HCT116 (cell line): Measurements from ENCODE around the gene MAFG. TPM values are rescaled to one million over a fixed set of nuclear protein-coding genes. Genes with fewer than 3 reads are reported as not detected.

Experiments
- ATAC-seq: fragments of 200-7000 bp; cut with Tn5 transposase; 2 replicates; pipeline ENCODE4 v1.9.1; 2020; ENCODE audit warnings: mild to moderate bottlenecking, moderate library complexity
- BruUV-seq: library from RNA; stranded (reverse); fragments of 400-500 nt; replicated peaks from 2 replicates; lab custom pipeline; 2021; lab: Mats Ljungman, UMichigan
- CTCF ChIA-PET: fragments of 300-600 bp; sonication (Branson Sonifier 250); formaldehyde crosslinking; loops from one replicate; lab custom pipeline; 2021; ENCODE audit warnings: antibody characterized with exemption; lab: Charles Lee
- POLR2A ChIA-PET: fragments of 300-600, 350-600 bp; sonication (Branson Sonifier 250); formaldehyde crosslinking; loops from one replicate; lab custom pipeline; 2021; ENCODE audit warnings: antibody characterized with exemption; lab: Charles Lee
- RAD21 ChIA-PET, 2 experiments: fragments of 300-600 bp; sonication (Branson Sonifier 250); formaldehyde crosslinking; loops; one replicate each; lab custom pipeline; 2023; ENCODE audit warnings: low total read pairs in 2 of 2; ENCODE audit not compliant: uncharacterized antibody in 2 of 2, unreplicated experiment in 2 of 2, low non-redundant PET in 1 of 2; lab: Charles Lee
- DNase-seq: peaks from one replicate; pipeline ENCODE4 v3.0.0-alpha.2; 2010; ENCODE audit warnings: low read depth, low spot score
- H2AFZ ChIP-seq: fragments of 200-600 bp; shearing (Covaris generic), sonication (generic); 2 replicates; pipeline ENCODE4 v1.6.1; 2017; ENCODE audit warnings: low read depth, mixed run types, mixed read lengths, antibody characterized with exemption, low read length; ENCODE audit not compliant: poor library complexity, severe bottlenecking
- H3K27ac ChIP-seq: 2 replicates; pipeline ENCODE4 v1.5.1; 2012; ENCODE audit warnings: low read depth, low read length
- H3K27me3 ChIP-seq: fragments of 200-600 bp; sonication (generic); 2 replicates; pipeline ENCODE4 v1.6.1; 2016; ENCODE audit warnings: mixed run types, low read length, mixed read lengths; ENCODE audit not compliant: insufficient read depth
- H3K36me3 ChIP-seq, 2 experiments: fragments of 200-500 bp in 1 of 2; fragments of 200-600 bp in 1 of 2; sonication (Bioruptor generic) in 1 of 2; sonication (generic) in 1 of 2; 2 replicates each; pipeline versions ENCODE4 v1.5.1 to v1.6.1; 2014 to 2016; ENCODE audit warnings: low read length in 2 of 2, inconsistent platforms in 1 of 2, mixed read lengths in 1 of 2, mixed run types in 1 of 2; ENCODE audit not compliant: insufficient read depth in 2 of 2, control insufficient read depth in 1 of 2
- H3K4me1 ChIP-seq, 2 experiments: fragments of 200-600 bp in 1 of 2; sonication (generic) in 1 of 2; 2 replicates each; pipeline versions ENCODE4 v1.5.1 to v1.6.1; 2012 to 2017; ENCODE audit warnings: low read length in 2 of 2, inconsistent platforms in 1 of 2, mild to moderate bottlenecking in 1 of 2, mixed read lengths in 1 of 2, mixed run types in 1 of 2, moderate library complexity in 1 of 2; ENCODE audit not compliant: insufficient read depth in 2 of 2, control insufficient read depth in 1 of 2
- H3K4me2 ChIP-seq: fragments of 200-600 bp; sonication (generic); 2 replicates; pipeline ENCODE4 v1.6.1; 2017; ENCODE audit warnings: mixed run types, low read length, mixed read lengths
- H3K4me3 ChIP-seq, 2 experiments: fragments of 200-600 bp in 1 of 2; sonication (generic) in 1 of 2; replicated peaks in 1 of 2; 2 replicates each; pipeline ENCODE4 v1.5.1; 2011 to 2016; ENCODE audit warnings: low read length in 2 of 2, control low read depth in 1 of 2, low read depth in 1 of 2, mild to moderate bottlenecking in 1 of 2, mixed read lengths in 1 of 2, mixed run types in 1 of 2
- H3K79me2 ChIP-seq: fragments of 200-600 bp; sonication (generic); 2 replicates; pipeline ENCODE4 v1.6.1; 2017; ENCODE audit warnings: mild to moderate bottlenecking, mixed run types, low read length, moderate library complexity, mixed read lengths; ENCODE audit not compliant: insufficient read depth
- H3K9ac ChIP-seq: fragments of 200-600 bp; sonication (generic); 2 replicates; pipeline ENCODE4 v1.6.1; 2016; ENCODE audit warnings: low read length, mixed read lengths
- H3K9me2 ChIP-seq: fragments of 200-600 bp; sonication (generic), shearing (Covaris generic); 2 replicates; pipeline ENCODE4 v1.6.1; 2017; ENCODE audit warnings: mixed run types, mild to moderate bottlenecking, moderate library complexity; ENCODE audit not compliant: insufficient read depth
- H3K9me3 ChIP-seq, 2 experiments: fragments of 200-500 bp in 1 of 2; fragments of 200-600 bp in 1 of 2; sonication (Bioruptor generic) in 1 of 2; sonication (generic) in 1 of 2; 2 replicates each; pipeline ENCODE4 v1.6.1; 2014 to 2017; ENCODE audit warnings: low read length in 2 of 2, mixed read lengths in 2 of 2, inconsistent platforms in 1 of 2, low read depth in 1 of 2, mild to moderate bottlenecking in 1 of 2, mixed run types in 1 of 2, moderate library complexity in 1 of 2; ENCODE audit not compliant: control insufficient read depth in 1 of 2, insufficient read depth in 1 of 2
- H4K20me1 ChIP-seq: fragments of 200-600 bp; sonication (generic), shearing (Covaris generic); 2 replicates; pipeline ENCODE4 v1.6.1; 2017; ENCODE audit warnings: mixed run types, mild to moderate bottlenecking, moderate library complexity; ENCODE audit not compliant: insufficient read depth
- CBX3 ChIP-seq: IDR thresholded peaks from 2 replicates; pipeline ENCODE4 v1.6.1; 2012; ENCODE audit warnings: low read depth
- CEBPB ChIP-seq: IDR thresholded peaks from 2 replicates; pipeline ENCODE4 v1.6.1; 2012; ENCODE audit warnings: low read depth
- ELF1 ChIP-seq: IDR thresholded peaks from 2 replicates; pipeline ENCODE4 v1.6.1; 2012; ENCODE audit warnings: low read depth, borderline replicate concordance
- EZH2phosphoT487 ChIP-seq: fragments of 200-600 bp; IDR thresholded peaks from 2 replicates; pipeline ENCODE4 v1.6.1; 2018; ENCODE audit warnings: antibody characterized with exemption, borderline replicate concordance
- JUND ChIP-seq: IDR thresholded peaks from 2 replicates; pipeline ENCODE4 v1.6.1; 2012
- MAX ChIP-seq: IDR thresholded peaks from 2 replicates; pipeline ENCODE4 v1.6.1; 2012
- POLR2A ChIP-seq: IDR thresholded peaks from 2 replicates; pipeline ENCODE4 v1.7.0; 2011; ENCODE audit warnings: borderline replicate concordance; ENCODE audit not compliant: insufficient read depth, insufficient read length; ENCODE audit errors: extremely low read depth
- POLR2AphosphoS5 ChIP-seq: IDR thresholded peaks from 2 replicates; pipeline ENCODE4 v1.6.1; 2011; ENCODE audit warnings: mild to moderate bottlenecking, low read depth, low read length, moderate library complexity
- REST ChIP-seq: IDR thresholded peaks from 2 replicates; pipeline ENCODE4 v1.6.1; 2012; ENCODE audit warnings: low read depth
- SRF ChIP-seq: IDR thresholded peaks from 2 replicates; pipeline ENCODE4 v1.6.1; 2012; ENCODE audit warnings: low read depth
- TCF7L2 ChIP-seq: IDR thresholded peaks from 2 replicates; pipeline ENCODE4 v1.7.0; 2011; ENCODE audit warnings: borderline replicate concordance, inconsistent platforms; ENCODE audit not compliant: insufficient read depth, insufficient read length; ENCODE audit errors: extremely low read depth
- YY1 ChIP-seq: IDR thresholded peaks from 2 replicates; pipeline ENCODE4 v1.6.1; 2011; ENCODE audit warnings: low read length, low read depth, moderate library complexity, mild to moderate bottlenecking; ENCODE audit not compliant: insufficient replicate concordance; ENCODE audit errors: extremely low read depth
- ZNF274 ChIP-seq: fragments of 200-500 bp; sonication (Bioruptor generic); IDR thresholded peaks from 2 replicates; pipeline ENCODE4 v1.6.1; 2014; ENCODE audit warnings: mild to moderate bottlenecking, low read depth, low read length, inconsistent platforms
- intact Hi-C: fragments of 100-400 bp; cut with micrococcal nuclease; formaldehyde crosslinking; loops from 2 replicates; pipeline ENCODE4 v1.10.0; 2022
- total RNA-seq: library from RNA; stranded (reverse); gene quantifications from one replicate; pipeline ENCODE4 v1.2.1, GENCODE V29; 2021; ENCODE audit not compliant: unreplicated experiment
- TF ChIP-seq, protein P1 (sequence below): IDR thresholded peaks from 2 replicates; pipeline ENCODE4 v1.6.1; 2011; ENCODE audit warnings: mild to moderate bottlenecking, low read length, moderate library complexity; ENCODE audit not compliant: insufficient replicate concordance; ENCODE audit errors: extremely low read depth
- TF ChIP-seq, protein P2 (sequence below): IDR thresholded peaks from 2 replicates; pipeline ENCODE4 v1.6.1; 2012

The MAFG gene
- total RNA-seq, 1 experiment from 2014 or later, result 46.8 TPM

GRCh38 chr17:81921996-81922565 lies 5.5 kb downstream of the MAFG start:
- ATAC-seq (no peak), DNase-seq (no peak)
- Histone ChIP-seq H3K9me2 (no peaks in the 10 kb centered on the region), H3K4me1 (peaks cover 35 to 57% of the 10 kb centered on the region in 2 experiments), H3K4me3 (no peak overlapping the region), H4K20me1 (no peaks in the 10 kb centered on the region), H3K4me2 (no peak overlapping the region), H3K9ac (no peak overlapping the region), H3K9me3 (no peaks in the 10 kb centered on the region)
- intact Hi-C loops, result no loop called here
- POLR2A ChIA-PET, result interaction anchor here (1.1 kb wide), 1 partner anchor 47 kb away, joined by 3 read pairs; no protein-coding TSS in a partner anchor
- TF ChIP-seq CEBPB, result no peak
- no peak for TF ChIP-seq CBX3
- TF ChIP-seq TCF7L2, result no peak
- no peak for TF ChIP-seq ELF1
- TF ChIP-seq, protein P1, sequence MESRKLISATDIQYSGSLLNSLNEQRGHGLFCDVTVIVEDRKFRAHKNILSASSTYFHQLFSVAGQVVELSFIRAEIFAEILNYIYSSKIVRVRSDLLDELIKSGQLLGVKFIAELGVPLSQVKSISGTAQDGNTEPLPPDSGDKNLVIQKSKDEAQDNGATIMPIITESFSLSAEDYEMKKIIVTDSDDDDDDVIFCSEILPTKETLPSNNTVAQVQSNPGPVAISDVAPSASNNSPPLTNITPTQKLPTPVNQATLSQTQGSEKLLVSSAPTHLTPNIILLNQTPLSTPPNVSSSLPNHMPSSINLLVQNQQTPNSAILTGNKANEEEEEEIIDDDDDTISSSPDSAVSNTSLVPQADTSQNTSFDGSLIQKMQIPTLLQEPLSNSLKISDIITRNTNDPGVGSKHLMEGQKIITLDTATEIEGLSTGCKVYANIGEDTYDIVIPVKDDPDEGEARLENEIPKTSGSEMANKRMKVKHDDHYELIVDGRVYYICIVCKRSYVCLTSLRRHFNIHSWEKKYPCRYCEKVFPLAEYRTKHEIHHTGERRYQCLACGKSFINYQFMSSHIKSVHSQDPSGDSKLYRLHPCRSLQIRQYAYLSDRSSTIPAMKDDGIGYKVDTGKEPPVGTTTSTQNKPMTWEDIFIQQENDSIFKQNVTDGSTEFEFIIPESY, result no peak
- no peak for TF ChIP-seq EZH2phosphoT487
- TF ChIP-seq ZNF274, result no peak
- TF ChIP-seq JUND, result no peak
- no peak for TF ChIP-seq MAX
- no peak for TF ChIP-seq POLR2AphosphoS5
- no peak for TF ChIP-seq POLR2A
- TF ChIP-seq YY1, result no peak
- TF ChIP-seq, protein P2, sequence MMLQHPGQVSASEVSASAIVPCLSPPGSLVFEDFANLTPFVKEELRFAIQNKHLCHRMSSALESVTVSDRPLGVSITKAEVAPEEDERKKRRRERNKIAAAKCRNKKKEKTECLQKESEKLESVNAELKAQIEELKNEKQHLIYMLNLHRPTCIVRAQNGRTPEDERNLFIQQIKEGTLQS, result no peak
- no peak for TF ChIP-seq SRF
- TF ChIP-seq REST, result no peak
- TF ChIP-seq, all 23 proteins: peak for 0
- Histone ChIP-seq H3K27me3 (no peaks in the 10 kb centered on the region), H3K36me3 (peaks cover 15 to 36% of the 10 kb centered on the region in 2 experiments; a peak in 3 of 4 replicates), H2AFZ (no peak overlapping the region), H3K27ac (peak overlapping the region; percentile 80; the same call in 1 of the 2 replicates), H3K79me2 (peaks cover 96% of the 10 kb centered on the region)
- no TSS peak for BruUV-seq
- ChIA-PET CTCF (no interaction called here), RAD21 (no interaction called here)
